CD4-positive, alpha-beta T cell treated with Interleukin-17A for 4 hours (primary cell): Measurements from ENCODE around the gene KRT78.
"Not testable (repeated sequence)": the region's sequence is repeated elsewhere in the genome, so short reads cannot be mapped to it uniquely, and the experiment has no call there.

ENCODE experiments used
- DNase-seq: peaks from one replicate; pipeline ENCODE4 v3.0.0-alpha.2; 2020; ENCODE audit warnings: mixed read lengths

KRT78 gene

GRCh38 chr12:52871291-52872039 is 22.7 kb upstream of the KRT78 start:
- no peak for DNase-seq

DNA sequence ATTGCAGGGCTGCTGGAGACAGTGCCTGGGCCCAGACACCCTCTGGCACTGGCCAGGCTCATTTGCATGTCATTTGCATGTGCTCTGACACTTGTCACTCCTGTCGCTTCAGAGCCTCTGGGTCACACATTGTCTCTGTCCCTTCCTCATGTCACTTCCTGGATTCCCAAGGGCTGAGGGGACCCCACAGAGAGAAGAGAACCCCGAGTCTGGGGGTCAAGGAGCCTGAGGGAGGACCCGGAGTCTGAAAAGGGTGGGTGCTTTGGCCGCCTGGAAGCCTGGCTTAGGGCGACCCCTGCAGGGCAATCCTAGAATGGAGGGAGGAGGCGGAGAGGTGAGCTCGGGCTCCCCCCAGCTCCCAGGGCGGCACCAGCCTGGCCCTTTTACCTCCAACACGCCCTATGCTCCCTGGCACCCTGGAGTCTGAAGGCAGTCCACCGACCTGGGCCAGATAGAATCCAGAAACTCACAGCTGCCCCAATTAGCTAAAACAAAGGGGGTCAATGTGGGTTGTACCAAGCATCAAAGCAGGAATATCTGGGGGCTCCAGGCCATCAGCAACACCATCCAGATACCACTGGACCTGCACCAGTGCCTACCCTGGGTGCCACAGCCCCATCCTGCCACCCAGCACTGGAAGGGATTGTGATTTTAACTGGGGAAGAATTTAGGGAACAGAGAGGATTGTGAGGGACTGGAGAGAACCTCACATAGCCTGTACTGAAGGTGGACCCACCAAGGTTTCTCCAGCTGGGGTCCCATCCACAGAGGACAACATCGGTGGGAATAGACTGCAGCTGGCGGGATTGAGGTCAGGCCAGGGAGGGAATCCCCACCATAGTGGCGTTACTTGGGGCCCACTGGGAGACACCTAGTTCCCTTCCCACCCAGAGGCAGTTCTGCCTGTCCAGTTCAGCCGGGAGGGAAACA is 21.8 kb upstream of the KRT78 start:
- peak; percentile 85 for DNase-seq

GRCh38 chr12:52867642-52868041 is 18.8 kb upstream of the KRT78 start:
- DNase-seq, result peak; percentile 78

GRCh38 chr12:52867152-52867551 is 18.4 kb upstream of the KRT78 start:
- DNase-seq, result no peak

DNA sequence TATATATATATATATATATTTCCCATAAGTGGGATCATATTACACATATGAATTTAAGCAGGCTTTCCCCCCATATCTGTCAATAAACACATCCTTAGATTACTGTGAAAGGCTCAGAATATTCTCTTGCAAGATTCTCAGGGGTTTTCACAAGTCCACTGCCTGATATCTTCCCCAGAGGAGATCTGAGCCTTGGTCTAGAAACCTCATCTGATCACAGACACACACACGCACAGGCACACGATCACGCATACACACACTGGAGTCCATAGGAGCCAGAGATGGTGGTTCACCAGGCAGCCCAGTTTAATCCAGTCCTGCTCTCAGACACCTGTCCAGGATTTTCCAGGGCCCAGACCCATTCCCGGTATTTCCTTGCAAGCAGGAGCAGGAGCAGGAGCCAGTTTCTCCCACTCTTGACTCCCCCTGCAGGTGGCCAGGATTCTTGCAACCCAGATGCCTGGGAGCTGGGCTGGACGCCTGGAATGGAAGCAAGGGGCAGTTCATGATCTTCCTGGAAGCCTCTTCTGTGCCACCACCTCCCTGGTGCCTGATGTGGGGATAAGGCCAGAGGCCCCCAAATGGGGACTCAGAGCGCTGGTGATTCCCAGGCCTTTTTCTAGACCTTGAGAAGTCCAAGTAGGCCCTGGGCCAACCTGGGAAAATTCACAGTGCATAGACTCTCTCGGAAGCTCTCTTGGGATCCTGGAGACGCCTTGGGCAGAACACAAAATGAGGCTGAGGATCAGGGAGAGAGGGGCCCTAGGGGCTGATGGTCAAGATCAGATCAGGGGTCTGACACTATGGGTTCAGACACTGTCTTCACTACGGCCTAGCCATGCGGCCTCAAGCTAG is 16.5 kb upstream of the KRT78 start:
- DNase-seq, result peak; percentile 26

DNA sequence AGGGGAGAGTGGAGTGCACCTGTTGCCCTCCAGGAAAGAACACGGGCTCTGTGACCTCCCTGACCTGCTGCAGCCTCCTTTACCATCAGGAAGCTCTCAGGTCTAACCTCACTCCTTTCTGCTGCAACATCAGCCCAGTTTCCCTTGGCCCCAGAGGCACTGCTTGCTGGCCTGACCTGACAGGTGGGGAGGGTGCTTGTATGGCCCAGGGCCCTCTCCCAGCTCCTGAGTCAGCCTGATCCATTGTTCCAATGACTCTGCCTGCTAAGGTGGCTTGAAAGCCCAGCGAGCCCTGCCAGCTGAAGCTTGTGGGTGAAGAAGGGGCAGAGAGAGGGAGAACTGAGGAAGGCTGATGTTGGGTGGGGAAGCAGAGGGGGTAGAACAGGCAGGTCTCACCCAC is 13.2 kb upstream of the KRT78 start:
- DNase-seq, result no peak

DNA sequence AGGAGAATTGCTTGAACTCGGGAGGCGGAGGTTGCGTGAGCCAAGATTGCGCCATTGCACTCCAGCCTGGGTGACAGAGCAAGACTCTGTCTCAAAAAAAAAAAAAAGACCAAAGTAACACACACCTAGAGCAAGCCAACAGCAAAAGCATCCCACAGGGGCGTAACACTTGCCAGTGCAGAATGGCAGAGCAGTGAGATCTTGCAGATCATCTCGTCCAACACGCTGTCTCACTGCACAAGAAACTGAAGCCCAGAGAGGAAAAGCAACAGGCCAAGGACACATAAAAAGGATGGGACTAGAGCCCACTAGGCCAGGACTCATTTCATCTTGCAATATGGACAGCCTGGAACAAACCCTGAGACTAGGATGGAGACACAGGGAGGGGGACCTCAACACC is 12.7 kb upstream of the KRT78 start:
- no peak for DNase-seq

- no peak for DNase-seq
Observed at GRCh38 chr12:52860102-52860823, 11.5 kb upstream of the KRT78 start.

- DNase-seq, result no peak
Observed at GRCh38 chr12:52857500-52857899, 8.7 kb upstream of the KRT78 start.

DNA sequence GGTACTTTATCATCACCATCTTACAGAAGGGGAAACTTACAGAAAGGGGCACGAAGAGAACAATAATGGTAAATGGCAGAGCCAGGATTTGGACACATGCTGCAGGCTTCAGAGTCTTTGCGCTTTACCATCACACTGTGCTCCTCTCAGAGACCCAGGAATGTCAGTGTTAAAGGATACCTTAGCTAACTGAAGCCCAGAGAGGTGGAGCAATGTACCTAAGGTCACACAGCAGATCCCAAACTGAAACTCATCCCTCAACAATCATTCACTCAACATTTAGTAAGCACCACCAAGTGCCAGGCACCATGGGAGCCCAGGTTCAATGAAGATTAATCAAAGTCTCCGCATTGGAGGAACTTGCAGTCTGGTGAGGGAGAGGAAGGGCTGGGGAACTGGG is 8.0 kb upstream of the KRT78 start:
- no peak for DNase-seq

DNA sequence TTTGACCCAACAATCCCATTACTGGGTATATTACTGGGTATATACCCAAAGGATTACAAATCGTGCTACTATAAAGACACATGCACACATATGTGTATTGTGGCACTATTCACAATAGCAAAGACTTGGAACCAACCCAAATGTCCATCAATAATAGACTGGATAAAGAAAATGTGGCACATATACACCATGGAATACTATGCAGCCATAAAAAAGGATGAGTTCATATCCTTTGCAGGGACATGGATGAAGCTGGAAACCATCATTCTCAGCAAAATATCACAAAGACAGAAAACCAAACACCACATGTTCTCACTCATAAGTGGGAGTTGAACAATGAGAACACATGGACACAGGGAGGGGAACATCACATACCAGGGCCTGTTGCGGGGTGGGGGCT is 7.3 kb upstream of the KRT78 start:
- not testable (repeated sequence) for DNase-seq

GRCh38 chr12:52851787-52852186 is 3.0 kb upstream of the KRT78 start:
- DNase-seq, result no peak

DNA sequence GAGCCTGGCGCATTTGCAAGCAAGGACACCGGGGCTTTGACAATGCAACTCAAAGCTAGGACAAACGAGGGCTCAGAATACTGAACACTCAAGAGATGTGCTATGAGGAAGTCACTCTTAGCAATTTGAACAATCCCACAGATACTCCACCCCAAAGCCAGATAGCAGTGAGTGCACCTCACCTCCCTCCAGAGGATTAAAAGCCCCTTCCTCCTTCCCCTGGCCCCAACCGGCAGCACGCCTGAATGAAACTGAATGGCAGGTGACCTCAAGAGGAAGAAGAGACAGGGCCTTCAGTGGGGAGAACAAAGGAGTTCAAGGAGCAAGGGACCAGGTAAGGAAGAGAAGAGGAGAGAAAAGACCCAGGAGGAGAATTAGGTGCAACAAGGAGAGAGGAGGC is 1.9 kb upstream of the KRT78 start:
- no peak for DNase-seq

GRCh38 chr12:52849511-52849910 is 717 bp upstream of the KRT78 start:
- no peak for DNase-seq

DNA sequence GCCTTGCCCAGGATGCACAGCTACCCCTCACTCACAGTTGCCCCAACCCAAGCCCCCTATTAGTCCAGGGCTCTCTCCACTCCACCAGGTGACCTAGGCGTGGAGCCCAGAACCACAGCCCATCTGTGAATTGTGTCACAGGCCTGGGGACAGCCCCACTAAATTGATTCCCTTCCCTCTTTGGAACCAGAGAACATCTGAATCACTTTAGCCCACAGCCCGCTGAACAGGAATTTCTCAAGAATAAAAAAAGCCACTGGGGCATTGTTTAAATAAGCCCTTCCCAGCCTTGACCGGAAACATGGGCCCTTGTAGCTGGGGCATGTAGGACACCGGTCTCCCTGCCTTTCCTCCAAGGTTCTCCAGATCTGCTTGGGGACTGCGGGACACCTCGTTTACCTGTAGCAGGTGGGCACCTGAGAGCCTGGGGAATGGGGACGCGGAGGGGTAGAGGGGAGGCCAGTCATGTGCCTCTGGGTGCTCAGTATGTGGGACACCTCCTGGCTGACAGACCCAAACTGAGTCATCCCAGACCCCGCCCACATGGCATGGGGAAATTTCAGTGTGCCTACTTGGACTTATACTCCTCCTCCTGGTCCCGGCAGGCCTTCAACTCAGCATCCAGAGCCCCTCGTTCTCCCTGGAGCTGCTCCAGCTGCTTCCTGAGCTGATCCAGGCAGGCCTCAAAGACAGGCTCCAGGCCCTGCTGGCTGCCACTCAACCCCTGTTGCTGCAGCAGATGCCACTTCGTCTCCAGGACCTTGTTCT is 1.3 kb downstream of the KRT78 start:
- DNase-seq, result no peak

- DNase-seq, result no peak
Observed at GRCh38 chr12:52846356-52846970, 2.3 kb downstream of the KRT78 start.

- DNase-seq, result no peak
Observed at GRCh38 chr12:52845946-52846345, 2.8 kb downstream of the KRT78 start.

- DNase-seq, result no peak
Observed at GRCh38 chr12:52844386-52844785, 4.4 kb downstream of the KRT78 start.

DNA sequence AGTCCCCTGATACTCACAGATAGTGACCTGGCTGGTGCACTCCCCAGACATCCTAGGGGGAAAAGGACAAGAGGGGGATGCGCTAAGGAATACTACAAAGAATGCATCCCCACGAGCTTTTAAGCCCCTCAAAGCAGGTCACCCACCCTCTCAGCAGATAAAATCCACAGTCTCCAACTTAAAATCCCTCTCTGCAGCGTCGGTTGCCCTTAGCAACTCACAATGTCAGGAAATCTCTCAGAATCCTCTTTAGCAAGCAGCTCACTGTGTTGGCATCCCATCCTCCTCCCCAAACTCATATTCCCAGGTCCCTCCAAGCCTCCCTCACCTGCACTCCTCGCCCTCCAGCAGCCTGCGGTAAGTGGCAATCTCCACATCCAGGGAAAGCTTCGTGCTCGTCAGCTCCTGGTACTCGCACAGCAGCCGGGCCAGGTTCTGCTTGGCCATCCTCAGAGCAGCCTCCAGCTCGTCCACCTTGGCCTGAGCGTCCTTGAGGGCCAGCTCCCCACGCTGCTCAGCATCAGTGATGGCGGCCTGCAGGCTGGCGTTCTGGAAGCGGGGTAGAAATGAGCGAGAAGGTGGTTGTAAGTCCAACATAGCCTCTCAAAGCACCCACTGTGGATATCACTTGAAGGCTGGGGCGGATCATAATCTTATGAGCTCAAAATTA is 9.2 kb downstream of the KRT78 start:
- DNase-seq, result no peak

DNA sequence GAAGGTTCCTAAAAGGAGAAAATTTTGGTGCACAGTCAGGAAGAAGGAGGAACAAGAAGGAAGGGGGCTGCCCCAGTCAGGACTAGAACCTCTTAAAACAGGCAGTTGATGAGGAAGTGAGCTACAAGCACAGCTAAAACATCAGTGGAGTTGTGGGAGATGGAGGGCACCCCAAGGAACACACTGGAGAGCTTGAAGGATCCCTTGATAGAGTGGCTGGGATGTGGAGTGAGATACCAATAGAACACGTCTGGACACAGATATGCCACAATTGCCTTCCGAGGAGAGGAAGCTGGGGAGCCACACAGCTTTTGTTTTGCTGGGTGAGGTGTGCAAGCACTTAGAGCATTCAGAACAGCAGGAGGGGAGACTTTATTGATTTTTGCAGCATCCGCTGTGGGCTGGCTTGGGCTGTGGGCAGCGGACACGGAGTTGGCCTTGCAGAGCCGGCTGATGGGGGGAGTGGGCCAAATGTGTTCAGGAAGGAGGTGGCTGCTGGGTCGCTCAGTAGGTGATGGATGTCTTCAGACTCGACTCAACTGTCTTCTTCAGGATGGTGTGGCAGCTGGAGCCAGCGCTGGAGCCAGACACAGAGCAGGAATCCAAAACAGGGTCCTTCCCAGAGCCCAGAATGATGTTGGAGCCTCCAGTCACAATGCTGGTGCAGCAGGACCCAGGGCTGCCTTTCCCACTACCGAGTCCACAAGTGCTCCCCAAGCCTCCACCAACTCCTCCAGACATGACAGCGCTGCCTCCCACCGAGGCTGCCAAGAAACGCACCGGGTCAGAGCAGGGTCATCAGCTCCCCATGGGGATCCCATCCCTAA is 10.0 kb downstream of the KRT78 start:
- no peak for DNase-seq
